GM23248 (cell line): ENCODE data around the gene NOS1.

ENCODE experiments used
- EZH2 ChIP-seq: fragments of 200-600 bp; sonication (generic); IDR thresholded peaks from 2 replicates; pipeline ENCODE4 v1.6.1; 2018; ENCODE audit warnings: antibody characterized with exemption, mild to moderate bottlenecking; ENCODE audit not compliant: insufficient read depth, poor library complexity, severe bottlenecking
- EZH2phosphoT487 ChIP-seq: fragments of 200-600 bp; sonication (generic); IDR thresholded peaks from 2 replicates; pipeline ENCODE4 v1.6.1; 2018; ENCODE audit warnings: antibody characterized with exemption, moderate library complexity, mild to moderate bottlenecking, low read depth; ENCODE audit not compliant: insufficient read depth

DNA sequence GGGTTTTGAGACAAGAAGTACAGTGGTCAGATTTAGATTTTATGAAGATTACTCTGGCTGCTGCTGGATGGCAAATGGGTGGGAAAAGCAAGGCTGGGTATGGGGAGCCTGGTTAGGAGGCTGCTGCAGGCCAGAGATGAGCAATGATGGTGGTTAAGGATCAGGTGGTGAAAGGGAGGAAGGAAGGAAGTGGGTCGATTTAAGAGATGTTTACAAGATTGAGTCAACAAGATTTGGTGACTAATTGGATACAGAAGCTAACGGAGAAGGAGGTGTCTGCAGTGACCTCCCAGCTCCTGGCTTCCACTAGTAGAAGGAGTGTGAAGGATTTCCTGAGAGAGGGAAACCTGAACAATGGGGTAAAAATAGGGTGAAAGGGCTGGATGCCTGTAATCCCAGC is 18.7 kb downstream of the NOS1 start:
- TF ChIP-seq EZH2: no peak
- no peak for TF ChIP-seq EZH2phosphoT487
